Astrocyte of the spinal cord (primary cell): ENCODE data around the gene RELL1.

Experiments
- DNase-seq: peaks from one replicate; pipeline ENCODE4 v3.0.0; 2011; ENCODE audit warnings: low read depth, low spot score
- H3K4me3 ChIP-seq: 2 replicates; pipeline ENCODE4 v1.5.1; 2011; ENCODE audit warnings: low read depth, mild to moderate bottlenecking, low read length, moderate library complexity
- in situ Hi-C: cut with HindIII; loops from 2 replicates; pipeline ENCODE4 v1.10.0; 2017; ENCODE audit warnings: low sequenced_read_pairs
- TF ChIP-seq, protein P1 (sequence below): IDR thresholded peaks from 2 replicates; pipeline ENCODE4 v1.5.1; 2012; ENCODE audit warnings: low read depth, mild to moderate bottlenecking, low read length, inconsistent platforms

RELL1 gene

DNA sequence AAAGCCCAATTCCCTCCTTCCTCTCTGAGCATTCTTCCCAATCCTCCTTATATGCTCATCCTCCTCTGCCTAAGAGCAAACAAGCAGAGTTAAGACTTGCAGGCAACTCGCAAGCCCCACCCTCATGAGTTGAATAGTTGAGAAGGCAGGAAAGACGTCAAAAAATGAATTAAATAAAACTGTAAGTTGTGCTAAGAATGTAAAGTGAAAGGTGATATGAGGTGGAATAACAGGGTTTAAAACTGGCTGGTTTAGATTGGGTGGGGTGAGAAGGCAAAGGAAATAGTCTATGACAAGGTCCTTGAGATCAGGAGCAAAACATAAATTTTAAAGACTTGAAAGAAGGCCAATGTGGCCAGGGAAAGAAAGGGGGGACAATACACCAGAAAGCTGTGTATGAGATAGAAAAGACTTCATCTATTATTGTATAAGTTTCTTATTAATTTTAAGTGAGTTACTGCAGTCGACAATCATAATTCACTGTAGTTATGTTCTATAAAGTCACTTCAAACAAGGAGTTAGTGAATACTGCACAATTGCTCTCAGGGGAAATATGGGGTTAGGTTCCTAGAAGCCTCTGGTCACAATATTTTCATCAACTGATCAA is 124.9 kb downstream of the RELL1 start:
- in situ Hi-C loops: no loop called here
- DNase-seq: no peak
- TF ChIP-seq, protein P1, sequence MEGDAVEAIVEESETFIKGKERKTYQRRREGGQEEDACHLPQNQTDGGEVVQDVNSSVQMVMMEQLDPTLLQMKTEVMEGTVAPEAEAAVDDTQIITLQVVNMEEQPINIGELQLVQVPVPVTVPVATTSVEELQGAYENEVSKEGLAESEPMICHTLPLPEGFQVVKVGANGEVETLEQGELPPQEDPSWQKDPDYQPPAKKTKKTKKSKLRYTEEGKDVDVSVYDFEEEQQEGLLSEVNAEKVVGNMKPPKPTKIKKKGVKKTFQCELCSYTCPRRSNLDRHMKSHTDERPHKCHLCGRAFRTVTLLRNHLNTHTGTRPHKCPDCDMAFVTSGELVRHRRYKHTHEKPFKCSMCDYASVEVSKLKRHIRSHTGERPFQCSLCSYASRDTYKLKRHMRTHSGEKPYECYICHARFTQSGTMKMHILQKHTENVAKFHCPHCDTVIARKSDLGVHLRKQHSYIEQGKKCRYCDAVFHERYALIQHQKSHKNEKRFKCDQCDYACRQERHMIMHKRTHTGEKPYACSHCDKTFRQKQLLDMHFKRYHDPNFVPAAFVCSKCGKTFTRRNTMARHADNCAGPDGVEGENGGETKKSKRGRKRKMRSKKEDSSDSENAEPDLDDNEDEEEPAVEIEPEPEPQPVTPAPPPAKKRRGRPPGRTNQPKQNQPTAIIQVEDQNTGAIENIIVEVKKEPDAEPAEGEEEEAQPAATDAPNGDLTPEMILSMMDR: no peak
- no peak overlapping the region for H3K4me3 ChIP-seq
